HG03103 (cell line): ENCODE data around the gene USP32.
"Not testable (repeated sequence)": the region's sequence is repeated elsewhere in the genome, so short reads cannot be mapped to it uniquely, and the experiment has no call there.

Source experiments
- ATAC-seq: cut with Tn5 transposase; IDR thresholded peaks from one replicate; pipeline ENCODE4 v1.9.1; 2021; ENCODE audit warnings: low read depth; ENCODE audit not compliant: unreplicated experiment

The USP32 gene

GRCh38 chr17:60186846-60187745, 204.8 kb downstream of the USP32 start:
- ATAC-seq = not testable (repeated sequence)

DNA sequence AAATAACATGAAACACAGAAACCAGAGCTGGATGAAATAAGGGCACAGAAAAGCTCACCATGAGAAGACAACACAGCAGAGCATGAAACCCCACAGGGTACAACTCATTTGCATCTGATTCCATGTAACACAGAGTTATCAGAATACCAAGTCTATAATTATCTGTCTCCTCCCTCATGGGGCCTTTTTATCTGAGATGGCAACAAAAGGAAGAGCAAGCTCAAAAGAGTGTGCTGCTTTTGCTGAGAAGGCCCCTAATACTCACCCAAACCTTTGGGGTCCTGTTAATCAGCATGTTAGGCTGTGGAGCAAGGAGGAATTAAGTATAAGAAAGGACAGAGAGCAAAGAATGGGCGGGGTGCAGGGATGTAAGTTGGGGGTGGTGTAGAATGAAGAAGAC, 205.6 kb downstream of the USP32 start:
- not testable (repeated sequence) for ATAC-seq

- ATAC-seq = not testable (repeated sequence)
Measured at GRCh38 chr17:60180380-60180779, 211.6 kb downstream of the USP32 start.

- ATAC-seq = not testable (repeated sequence)
Measured at GRCh38 chr17:60178180-60178579, 213.8 kb downstream of the USP32 start.

- ATAC-seq = not testable (repeated sequence)
Measured at GRCh38 chr17:60176763-60177162, 215.2 kb downstream of the USP32 start.

GRCh38 chr17:60174767-60175166, 217.2 kb downstream of the USP32 start:
- ATAC-seq = not testable (repeated sequence)

DNA sequence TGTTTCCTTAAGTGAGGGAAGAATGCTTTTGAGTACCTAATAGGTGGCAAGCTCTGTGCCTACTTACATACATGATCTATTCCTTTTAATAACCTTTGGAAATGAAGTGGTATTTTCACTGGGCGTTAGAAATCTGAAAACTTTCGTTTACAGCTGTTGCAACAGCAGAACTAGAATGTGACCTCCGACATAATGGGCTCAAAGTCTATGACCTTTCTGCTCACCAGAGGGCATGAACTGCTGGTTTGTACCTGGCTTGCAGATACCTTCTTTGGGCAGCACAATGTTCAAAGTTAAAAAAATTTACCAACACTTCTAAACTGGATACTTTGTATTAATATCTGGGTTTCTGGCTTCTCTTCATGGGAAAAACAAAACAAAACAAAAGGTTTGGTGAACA, 217.9 kb downstream of the USP32 start:
- ATAC-seq = no peak

GRCh38 chr17:60173304-60173819, 218.6 kb downstream of the USP32 start:
- no peak for ATAC-seq

- no peak for ATAC-seq
Measured at GRCh38 chr17:60171753-60172079, 220.2 kb downstream of the USP32 start.

GRCh38 chr17:60170835-60171752, 220.8 kb downstream of the USP32 start:
- ATAC-seq = no peak

DNA sequence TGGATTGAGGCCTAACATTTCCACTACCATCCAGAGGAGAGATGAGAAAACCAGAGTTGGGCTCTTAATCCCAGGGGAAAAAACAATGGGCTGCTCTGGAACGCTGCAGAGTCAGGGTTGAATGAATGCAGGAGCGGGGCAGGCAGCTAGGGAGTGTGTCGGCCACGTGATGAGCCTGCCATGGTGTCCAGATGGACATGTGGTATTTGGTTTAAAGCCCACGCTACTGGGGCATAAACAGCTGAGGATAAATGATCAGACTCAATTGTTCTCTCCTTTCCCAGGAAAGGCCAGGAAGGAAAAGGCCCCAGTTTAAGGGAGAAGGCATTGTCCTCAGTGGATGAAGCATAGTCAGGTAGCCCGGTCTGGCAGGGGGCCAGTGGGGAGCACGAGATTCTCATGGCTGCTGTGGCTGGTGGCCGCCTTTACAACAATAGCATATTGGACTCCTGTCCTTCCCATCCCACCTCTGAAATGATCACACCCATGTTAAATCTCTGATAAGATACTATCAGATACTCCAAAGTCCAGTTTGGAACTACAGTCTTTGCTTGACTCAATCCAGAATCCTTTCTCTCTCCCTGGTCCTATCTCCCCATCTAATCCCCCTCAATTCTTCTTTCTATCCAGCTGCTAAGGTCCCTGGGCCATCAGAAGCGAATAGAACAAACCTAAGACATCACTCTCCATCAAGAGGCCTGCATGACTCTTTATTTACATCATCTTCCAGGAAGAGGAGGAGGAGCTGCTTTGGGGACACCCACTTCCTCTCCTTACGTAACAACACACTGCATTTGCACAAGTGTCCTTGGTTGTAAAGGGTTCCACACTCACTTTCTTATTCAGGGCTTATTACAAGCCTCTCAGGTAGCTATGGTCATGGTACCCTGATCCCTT, 221.8 kb downstream of the USP32 start:
- ATAC-seq = no peak

GRCh38 chr17:60168654-60169053, 223.3 kb downstream of the USP32 start:
- no peak for ATAC-seq

- ATAC-seq = no peak
Measured at GRCh38 chr17:60167065-60167741, 224.7 kb downstream of the USP32 start.

- ATAC-seq = no peak
Measured at GRCh38 chr17:60165971-60166370, 226.0 kb downstream of the USP32 start.

DNA sequence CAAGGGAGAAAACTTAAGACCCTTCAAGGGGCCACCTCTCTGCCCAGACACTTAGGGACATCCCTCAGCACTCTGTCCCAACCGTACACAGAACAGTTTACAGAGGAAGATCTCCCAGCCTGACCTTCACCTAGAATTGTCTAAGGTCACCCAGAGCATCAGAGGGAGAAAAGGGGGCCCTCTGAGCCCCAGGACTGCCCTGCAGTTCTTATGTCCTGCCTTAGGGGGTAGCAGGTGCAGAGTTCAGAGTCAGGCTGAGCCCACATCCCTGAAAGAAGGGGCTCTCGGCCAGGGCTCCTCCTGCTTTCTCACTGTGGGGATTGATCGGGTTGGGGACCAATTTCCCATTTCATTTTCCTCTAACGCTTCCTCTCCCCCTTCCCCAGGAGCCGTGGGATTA, 226.7 kb downstream of the USP32 start:
- ATAC-seq = no peak

DNA sequence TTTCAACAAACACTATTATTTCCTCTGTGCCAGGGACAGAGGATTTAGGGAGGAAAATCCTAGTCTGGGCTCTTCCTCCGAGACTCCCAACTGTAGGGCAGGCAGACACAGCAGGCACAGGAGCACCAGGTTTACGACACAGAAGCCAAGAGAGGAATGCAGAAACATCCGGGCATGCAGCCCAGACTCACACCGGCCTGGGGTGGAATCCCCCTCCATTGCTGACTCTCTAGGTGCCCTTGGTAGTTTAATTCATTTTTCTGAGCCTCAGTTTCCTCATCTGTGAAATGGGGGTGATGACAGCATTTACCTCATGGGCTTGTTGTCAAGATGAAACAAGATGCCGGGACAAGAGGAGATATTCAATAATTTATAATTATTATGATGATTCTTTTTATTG, 227.2 kb downstream of the USP32 start:
- no peak for ATAC-seq

- ATAC-seq = no peak
Measured at GRCh38 chr17:60164164-60164563, 227.8 kb downstream of the USP32 start.

DNA sequence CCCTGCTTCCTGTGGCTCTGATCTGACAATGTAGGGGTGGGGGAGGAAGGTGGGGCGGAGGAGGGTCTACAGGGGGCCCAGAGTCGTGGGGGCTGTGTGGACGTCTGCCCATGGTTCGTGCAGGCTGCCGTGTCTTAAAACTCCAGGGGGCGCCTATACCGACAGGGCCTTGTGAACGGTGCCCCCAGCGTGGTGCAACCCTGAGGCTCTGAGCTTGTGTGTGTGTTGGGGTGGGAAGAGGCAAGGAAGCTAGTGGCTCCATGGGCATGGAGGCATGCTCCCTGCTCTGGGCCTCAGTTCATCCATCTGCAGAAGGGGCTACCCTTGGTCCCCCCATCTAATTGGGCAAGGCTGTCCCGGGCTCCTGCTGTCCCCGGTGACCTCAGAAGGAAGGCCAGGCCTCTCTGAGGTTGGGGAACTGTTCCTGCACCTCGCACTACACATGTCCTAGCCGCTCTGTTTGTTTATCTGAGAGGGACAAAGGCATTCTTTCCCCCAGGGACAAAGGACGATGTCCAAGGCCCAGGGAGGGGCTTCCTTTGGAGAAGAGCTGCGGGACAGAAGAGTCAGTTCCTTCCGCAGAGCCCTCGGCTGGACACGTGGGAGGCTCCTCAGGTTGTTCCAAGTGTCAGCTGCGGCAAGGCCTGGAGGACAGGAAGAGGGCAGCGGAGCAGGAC, 228.7 kb downstream of the USP32 start:
- no peak for ATAC-seq
